ENCODE results near the gene UGT2B28.
"Not testable (repeated sequence)": the region's sequence is repeated elsewhere in the genome, so short reads cannot be mapped to it uniquely, and the experiment has no call there.

UGT2B28 gene

DNA sequence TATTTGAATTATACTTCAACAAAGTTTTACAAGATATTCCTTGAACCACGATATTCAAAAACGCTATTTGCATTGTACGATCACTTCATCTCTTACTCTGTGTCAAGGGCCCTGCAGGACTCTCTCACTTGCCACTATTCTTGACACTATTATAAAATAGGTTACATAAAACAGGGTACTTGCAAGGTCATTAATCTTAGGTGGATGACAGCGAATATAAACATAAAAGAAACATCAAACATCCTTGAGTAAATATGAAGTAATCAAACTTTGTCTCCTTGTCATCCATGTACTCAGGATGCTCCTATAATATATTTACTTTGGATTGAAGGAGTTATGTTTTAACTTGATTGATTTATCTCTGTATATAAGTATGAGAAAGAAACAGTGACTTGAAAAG lies at the start of gene UGT2B28:
Gene UGT2B28 (plus strand): TSS at position 395 of the 400 bp plus-strand sequence. CDS start 26 bp downstream, outside the sequence.
- DNase-seq (ENCODE audit: low spot score) = not testable (repeated sequence)

DNA sequence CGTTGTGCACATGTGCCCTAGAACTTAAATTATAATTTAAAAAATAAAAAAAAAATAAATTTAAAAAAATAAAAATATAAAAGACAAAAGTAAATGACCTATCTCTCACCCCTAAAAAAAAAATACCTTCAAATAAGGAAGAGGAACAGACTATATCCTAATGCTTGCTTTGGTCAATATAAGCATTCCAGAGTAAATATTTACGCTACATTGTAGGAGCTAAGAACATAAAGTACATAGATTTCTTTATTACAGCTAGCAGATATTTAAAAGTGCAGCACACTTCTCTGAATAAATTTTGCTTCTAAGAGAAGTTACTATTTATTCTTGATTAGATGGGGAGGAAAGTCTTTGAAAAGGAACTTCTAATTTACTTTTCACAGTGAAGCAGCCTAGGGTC lies 41.2 kb upstream of the UGT2B28 start:
- DNase-seq (ENCODE audit: low spot score) = no peak

DNA sequence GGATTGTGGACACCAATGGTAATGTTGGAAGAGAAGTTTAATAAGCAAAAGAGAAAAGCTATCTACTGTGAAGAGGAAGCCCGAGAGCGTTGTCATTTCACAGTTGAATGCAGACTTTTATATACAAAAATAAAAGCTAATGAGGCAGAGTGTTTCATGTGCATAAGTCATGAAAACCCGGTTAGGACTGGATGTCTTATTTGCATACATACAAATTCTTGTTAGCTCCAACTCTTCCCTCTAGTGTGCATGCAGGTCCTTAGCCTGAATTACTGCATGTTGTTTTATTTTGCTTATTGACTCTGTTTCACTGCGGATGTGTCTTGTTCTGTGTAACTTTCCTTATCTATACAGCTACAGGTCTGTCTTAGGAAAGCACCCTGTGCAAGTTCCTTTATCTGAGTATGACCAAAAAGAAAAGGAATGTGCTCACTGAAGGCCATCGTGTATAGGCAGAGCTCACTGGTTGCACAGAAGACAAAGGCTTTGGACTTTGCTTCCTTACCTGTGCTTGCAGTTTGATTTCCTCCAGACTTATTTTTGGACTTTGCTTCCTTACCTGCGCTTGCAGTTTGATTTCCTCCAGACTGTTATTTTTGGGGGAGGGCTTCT lies 40.6 kb upstream of the UGT2B28 start:
- DNase-seq (ENCODE audit: low spot score) = no peak

DNA sequence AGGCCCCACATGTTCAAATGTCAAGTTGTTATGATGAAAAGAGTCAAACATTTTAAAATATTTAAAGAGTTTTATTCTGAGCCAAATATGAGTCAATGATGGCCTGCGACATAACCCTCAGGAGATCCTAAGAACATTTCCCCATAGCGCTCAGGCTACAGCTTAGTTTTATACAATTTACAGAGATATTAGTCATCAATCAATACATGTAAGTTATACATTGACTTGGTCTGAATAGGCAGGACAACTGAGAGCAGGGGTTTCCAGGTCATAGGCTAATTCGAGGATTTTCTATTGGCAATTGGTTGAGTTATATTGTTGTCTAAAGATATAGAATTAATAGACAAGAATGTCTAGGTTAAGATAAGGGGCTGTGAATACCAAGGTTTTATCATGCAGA lies 39.5 kb upstream of the UGT2B28 start:
- not testable (repeated sequence) for DNase-seq (ENCODE audit: low spot score)

DNA sequence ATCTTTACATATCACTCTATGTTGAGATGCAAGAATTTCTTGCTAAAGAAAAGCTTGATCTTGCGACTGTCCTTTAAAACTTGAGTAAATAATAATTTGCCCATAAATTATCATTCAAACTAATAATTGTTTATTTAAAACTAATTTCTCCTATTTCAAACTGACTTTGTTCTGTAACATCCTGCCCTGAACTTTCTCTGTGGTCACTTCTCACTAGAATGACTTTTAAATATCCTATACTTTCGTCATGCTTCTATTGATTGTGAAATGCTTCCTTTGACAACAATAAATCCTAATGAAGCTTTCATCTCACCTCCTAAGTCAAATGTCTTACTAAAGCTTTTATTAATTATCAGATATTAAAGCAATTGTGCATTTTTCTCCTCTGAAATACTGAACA lies 38.5 kb upstream of the UGT2B28 start:
- not testable (repeated sequence) for DNase-seq (ENCODE audit: low spot score)

DNA sequence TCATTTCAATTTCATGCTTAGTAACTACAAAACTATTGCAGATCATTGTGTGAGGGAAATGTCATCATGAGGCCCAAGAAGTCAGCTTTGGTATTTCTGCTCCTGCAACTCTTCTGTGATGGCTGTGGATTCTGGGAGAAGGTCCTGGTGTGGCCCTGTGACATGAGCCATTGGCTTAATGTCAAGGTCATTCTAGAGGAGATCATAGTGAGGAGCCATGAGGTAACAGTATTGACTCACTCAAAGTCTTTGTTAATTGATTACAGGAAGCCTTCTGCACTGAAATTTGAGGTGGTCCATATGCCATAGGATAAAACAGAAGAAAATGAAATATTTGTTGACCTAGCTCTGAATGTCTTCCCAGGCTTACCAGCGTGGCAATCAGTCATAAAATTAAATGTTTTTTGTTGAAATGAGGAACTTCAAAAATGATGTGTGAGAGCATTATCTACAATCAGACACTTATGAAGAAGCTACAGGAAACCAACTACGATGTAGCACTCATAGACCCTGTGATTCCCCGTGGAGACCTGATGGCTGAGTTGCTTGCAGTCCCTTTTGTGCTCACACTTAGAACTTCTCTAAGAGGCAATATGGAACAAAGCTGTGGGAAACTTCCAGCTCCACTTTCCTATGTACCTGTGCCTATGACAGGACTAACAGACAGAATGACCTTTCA lies 37.6 kb upstream of the UGT2B28 start:
- not testable (repeated sequence) for DNase-seq (ENCODE audit: low spot score)

DNA sequence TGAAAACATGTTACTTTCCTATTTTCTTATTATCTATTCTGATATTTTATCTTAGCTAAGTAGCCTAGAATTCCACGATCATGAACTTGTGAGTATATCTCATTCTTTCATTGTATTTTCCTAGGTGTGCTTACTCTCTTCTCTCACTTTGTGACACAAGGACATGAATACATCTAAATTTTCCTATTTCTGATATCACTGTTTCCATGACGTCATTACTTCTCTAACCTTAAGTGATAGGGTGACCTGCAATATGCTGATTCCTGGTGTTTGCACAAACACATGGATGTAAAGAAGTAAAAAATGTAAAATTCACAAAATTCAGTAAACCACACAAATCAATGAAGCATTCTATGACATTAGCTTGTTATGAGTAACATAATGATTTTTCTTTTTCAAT lies 29.4 kb upstream of the UGT2B28 start:
- not testable (repeated sequence) for DNase-seq (ENCODE audit: low spot score)

DNA sequence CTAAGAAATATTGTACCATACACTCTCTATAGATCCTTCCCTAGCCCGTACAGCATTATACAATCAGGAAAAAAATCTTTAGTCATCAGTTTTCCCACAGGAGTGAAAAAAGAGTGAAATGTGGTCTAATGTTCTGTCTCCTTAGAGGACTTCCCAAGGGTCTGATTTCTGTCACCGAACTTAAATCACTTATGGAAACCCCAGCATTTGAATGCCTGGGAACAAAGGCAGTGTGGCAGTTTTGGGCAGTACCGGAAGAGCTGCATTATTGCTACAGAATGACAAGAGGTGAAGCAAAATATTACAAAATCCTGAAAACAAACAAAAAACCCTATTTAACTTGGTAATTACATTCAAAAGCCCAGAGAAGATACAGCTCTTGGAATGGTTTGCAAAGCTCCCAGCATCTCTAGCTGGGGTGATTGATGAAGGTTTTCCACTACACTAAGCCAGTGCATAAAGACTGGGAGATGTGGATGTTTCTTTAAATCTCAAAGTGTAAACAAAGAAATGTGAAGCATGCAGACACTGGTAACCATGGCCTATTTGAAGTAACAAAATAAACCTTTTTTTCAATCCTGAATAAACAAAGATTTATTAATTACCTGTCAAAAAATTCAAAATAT lies 27.0 kb upstream of the UGT2B28 start:
- DNase-seq (ENCODE audit: low spot score) = not testable (repeated sequence)

DNA sequence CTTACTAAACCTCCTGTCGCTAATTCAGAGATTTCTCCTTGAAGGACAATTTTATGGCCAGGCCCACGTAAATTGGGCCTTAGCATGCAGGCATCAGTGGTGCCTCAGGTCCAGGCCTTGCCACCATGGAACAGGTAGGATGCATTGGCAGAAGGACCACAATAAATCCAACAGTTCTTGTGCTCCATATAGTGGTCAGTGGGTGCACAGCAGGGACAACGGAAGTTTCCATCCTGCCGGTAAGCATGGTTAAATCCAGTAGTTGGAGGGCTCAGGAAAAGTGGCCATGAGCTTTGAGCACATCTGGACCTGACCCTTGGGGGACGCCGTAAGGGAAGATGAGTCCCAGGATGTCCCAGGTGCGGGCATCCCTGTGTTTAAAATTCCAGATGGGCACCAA lies 11.7 kb upstream of the UGT2B28 start:
- not testable (repeated sequence) for DNase-seq (ENCODE audit: low spot score)

DNA sequence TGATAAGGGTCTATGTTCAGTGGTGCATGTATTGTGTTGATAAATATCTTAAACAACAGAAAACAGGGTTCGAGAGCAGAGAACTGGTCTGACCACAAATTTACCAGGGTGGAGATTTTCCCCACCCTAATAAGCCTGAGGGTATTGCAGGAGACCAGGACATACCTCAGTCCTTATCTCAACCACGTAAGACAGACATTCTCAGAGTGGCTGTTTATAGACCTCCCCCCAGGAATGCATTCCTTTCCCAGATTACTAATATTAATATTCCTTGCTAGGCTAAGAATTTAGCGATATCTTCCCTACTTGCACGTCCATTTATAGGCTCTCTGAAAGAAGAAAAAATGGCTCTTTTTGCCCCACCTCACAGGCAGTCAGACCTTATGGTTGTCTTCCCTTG lies 16.1 kb downstream of the UGT2B28 start:
- not testable (repeated sequence) for DNase-seq (ENCODE audit: low spot score)

DNA sequence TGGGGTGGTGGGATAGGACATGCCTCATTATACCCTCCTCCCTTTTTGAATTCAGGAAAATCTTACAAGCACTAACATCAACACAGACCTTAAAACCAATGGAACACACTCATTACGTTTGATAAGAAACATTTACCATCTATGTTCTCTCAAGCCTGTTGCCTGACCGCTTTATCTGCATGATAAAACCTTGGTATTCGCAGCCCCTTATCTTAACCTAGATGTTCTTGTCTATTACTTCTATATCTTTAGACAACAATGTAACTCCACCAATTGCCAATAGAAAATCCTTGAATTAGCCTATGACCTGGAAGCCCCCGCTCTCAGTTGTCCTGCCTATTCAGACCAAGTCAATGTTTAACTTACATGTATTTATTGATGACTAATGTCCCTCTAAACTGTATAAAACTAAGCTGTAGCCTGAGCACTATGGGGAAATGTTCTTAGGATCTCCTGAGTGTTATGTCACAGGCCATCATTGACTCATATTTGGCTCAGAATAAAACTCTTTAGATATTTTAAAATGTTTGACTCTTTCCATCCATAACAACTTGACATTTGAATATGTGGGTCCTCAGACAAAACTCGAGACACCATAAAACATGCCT lies 28.3 kb downstream of the UGT2B28 start:
- not testable (repeated sequence) for DNase-seq (ENCODE audit: low spot score)

DNA sequence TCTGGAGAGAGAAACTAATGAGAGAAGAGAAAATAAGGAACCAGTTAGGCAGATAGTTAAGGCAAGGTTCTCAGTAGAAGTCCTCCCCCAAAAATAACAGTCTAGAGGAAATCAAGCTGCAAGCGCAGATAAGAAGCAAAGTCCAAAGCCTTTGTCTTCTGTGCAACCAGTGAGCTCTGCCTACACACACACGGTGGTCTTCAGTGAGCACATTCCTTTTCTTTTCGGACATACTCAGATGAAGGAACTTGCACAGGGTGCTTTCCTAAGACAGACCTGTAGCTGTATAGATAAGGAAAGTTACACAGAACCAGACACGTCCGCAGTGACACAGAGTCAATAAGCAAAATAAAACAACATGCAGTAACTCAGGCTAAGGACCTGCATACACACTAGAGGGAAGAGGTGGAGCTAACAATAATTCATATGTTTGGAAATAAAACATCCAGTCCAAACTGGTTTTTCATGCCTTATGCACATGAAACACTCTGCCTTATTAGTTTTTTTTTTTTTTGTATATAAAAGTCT lies 29.3 kb downstream of the UGT2B28 start:
- not testable (repeated sequence) for DNase-seq (ENCODE audit: low spot score)

DNA sequence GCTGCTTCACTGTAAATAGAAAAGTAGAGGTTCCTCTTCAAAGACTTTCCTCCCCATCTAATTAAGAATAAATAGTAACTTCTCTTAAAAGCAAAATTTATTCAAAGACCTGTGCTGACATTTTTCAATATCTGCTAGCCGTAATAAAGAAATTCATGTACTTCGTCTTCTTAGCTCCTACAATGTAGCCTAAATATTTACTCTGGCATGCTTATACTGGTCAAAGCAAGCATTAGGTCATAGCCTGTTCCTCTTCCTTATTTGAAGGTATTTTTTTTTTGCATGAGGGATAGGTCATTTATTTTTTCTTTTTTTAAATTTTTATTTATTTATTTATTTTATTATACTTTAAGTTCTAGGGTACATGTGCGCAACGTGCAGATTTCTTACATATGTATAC lies 30.0 kb downstream of the UGT2B28 start:
- DNase-seq (ENCODE audit: low spot score) = not testable (repeated sequence)

DNA sequence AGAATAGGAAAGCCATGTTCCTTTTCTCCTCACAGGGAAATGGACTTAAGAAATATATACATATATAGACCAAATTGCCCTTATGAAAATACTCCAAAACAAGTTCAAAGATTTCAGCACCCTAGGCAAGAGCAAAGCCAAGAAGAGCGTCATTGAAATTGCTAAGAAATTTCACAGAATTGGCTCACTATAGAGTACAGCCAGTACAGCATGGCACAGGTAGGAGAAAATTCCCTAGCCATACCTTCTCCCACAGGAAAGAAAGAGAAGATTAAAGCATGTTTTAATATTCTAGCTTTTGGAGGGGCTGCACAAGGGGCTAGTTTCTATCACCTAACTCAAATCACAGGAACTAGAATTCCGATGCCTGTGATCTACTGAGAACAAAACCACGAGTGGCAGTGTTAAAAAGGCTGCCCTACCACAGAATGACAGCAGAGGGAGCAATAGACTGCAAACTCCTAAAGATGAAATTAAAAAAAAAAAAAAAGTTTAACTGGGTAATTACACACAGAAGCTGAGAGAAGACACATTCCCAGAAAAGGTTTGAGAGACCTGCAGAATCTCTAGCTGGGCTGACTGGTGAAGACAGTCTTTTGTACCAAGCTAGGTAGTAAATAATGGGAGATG lies 37.5 kb downstream of the UGT2B28 start:
- DNase-seq (ENCODE audit: low spot score) = not testable (repeated sequence)

DNA sequence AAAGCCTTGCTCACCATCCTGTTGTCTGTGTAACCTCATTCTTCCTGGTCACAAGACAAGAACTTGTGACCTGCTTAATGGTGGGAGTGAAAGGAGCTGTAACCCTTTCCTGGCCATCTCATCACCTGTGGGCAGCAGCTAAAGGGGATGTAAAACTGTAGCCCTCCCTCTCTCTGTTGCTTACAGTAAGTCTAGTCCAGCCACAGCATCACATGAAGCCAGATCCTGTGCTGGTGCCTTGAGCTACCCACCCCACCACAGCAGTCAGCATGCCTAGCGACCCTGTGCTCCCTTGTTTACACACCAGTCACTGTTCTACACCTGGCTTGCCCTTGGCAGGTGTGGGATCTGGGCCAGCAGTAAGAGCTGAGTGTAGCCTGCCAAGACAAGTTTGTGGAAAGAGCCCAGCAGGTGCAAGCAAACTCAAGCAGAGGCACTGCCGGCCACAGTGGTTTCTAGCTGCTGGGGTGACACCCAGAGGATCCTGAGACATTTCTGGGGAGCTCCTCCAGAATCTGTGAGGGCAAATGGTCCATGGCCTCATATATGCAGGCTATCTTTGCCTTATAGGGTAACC lies 41.0 kb downstream of the UGT2B28 start:
- DNase-seq (ENCODE audit: low spot score) = no peak

DNA sequence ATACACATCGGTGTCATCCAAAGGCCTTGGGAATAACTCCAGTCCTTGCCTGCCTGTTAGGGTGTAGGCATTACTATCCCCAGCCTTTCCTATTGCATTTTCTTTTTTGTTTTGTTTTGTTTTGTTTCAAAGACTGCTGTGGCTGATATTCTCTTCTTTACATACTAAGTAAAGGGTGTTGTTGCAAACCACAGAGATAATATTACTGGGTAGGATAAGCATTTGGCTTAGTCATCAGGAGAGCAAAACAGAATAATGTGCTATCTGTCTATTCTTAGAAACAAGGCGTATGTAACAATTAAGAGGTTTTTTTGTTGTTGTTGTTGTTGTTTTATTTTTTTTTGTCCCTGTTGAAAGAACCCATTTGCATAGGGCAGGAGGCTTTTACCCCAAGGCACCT lies 41.8 kb downstream of the UGT2B28 start:
- DNase-seq (ENCODE audit: low spot score) = peak; percentile 3

DNA sequence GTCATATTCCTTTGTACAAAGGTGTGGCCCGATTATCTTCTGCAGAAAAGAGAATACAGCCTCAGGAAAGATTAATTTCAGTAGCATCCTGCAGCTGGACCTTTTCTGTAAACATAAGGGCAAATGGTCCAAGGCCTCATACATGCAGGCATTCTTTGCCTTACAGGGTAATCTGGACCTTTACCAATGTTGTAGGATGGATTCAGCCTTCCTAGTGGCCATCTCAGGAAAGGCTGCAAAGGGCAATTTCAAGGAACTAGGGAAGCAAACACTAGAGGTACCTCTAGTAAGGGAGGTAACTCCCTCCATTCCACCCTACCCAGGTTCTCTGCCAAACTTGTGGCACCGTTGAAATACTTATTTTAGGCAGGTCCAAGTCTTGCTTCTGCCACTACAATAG lies 43.0 kb downstream of the UGT2B28 start:
- DNase-seq (ENCODE audit: low spot score) = no peak

DNA sequence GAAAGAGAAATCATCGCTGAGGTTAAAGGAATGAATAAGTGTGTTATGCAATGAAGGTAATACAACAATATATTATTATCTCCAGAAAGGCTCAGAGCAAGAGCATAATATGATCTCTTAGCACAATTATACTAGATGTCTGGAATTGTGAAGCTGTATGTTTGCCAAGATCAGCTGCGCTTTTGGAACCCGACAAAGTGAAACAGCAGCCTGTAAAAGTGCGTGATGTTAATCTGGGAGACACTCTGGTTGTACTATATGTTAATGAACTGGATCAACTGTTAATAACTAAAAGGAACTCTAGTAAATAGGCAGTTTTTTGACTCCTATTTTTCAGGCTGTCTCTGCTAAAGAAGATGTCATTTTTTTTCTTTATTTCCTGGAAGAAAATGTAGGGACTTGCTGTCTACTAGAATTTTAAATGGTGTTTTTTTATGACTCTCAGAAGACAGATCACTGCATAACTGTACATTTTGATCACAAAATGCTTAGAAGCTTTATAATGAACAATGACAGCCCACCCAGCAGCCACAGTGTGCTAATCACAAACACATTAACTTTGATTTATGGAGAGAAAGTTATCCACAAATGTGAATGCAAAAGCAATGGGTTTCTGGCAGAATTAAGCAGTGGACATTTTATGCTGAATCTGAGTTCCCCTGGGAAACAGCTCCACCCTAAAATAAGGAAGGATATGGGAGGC lies 50.2 kb downstream of the UGT2B28 start:
- DNase-seq (ENCODE audit: low spot score) = no peak

DNA sequence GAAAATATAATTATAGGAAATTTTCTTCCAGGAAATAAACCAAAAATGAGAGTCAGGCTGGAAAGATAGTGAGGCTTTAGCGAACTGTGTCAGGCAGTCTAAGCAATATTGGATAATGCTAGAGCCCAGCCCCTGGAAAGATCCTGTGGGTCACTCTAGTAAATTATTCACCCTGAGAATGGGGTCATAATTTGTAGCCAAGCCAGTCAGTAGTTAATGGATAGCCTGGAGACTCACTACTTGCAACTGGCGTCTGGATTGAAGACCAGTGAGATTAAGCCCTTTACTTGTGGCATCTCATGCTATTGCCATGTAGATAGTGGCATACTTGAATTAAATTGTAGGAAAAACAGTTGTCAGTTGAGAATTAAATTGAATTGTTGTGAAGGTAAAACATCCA lies 51.0 kb downstream of the UGT2B28 start:
- DNase-seq (ENCODE audit: low spot score) = not testable (repeated sequence)

DNA sequence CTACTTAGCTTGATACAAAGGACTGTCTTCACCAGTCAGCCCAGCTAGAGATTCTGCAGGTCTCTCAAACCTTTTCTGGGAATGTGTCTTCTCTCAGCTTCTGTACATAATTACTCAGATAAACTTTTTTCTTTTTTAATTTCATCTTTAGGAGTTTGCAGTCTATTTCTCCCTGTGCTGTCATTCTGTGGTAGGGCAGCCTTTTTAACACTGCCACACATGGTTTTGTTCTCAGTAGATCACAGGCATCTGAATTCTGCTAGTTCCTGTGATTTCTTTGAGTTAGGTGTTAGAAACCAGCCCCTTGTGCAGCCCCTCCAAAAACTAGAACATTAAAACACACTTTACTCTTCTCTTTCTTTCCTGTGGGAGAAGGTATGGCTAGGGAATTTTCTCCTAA lies 55.2 kb downstream of the UGT2B28 start:
- not testable (repeated sequence) for DNase-seq (ENCODE audit: low spot score)

DNA sequence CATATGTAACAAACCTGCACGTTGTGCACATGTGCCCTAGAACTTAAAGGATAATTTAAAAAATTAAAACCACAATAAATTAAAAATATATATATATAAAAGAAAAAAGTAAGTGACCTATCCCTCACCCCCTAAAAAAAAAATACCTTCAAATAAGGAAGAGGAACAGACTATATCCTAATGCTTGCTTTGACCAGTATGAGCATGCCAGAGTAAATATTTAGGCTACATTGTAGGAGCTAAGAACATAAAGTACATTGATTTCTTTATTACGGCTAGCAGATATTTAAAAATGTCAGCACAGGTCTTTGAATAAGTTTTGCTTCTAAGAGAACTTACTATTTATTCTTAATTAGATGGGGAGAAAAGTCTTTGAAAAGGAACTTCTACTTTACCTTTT lies 62.8 kb downstream of the UGT2B28 start:
- DNase-seq (ENCODE audit: low spot score) = not testable (repeated sequence)
